GM21737 (cell line): ENCODE measurements around the gene NHLRC2.

ENCODE experiments used
- ATAC-seq: cut with Tn5 transposase; IDR thresholded peaks from one replicate; pipeline ENCODE4 v1.9.1; 2021; ENCODE audit warnings: mild to moderate bottlenecking, moderate library complexity; ENCODE audit not compliant: unreplicated experiment

The NHLRC2 gene

GRCh38 chr10:113907166-113907565 is 52.7 kb downstream of the NHLRC2 start:
- ATAC-seq: no peak

DNA sequence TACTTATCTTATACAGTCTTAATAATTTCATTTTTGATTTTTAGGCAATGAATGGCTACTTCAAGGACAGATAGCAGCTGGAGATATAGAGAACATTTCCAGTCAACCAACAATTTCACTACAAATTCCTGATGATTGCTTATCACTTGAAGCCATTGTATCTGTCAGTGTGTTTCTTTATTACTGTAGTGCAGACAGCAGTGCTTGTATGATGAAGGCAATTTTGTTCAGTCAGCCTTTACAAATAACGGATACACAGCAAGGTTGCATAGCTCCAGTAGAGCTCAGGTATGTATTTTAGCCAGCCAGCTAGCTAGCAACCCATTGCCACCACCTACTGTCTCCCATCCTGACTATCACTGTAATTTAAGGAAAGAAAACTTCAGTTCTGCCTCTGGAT is 53.8 kb downstream of the NHLRC2 start:
- no peak for ATAC-seq

DNA sequence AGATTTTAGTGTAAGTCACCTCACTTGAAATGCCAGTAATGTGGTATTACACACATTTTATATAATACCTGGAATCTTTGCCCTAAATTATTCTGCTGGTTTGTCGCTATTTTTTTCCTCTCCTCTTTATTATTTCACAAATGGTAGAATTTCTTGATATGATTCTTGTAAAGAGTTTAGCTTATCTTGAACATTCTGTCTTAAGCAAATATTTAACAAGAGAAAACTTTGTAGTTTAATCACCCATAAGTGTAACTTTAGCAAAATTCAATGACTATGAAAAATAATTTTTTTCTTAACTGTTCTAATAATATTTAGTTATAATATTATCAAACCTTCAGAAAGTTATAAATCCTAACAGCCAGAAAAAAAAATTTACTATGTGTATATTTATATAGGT is 56.7 kb downstream of the NHLRC2 start:
- no peak for ATAC-seq

GRCh38 chr10:113911839-113912238 is 57.4 kb downstream of the NHLRC2 start:
- ATAC-seq: no peak

DNA sequence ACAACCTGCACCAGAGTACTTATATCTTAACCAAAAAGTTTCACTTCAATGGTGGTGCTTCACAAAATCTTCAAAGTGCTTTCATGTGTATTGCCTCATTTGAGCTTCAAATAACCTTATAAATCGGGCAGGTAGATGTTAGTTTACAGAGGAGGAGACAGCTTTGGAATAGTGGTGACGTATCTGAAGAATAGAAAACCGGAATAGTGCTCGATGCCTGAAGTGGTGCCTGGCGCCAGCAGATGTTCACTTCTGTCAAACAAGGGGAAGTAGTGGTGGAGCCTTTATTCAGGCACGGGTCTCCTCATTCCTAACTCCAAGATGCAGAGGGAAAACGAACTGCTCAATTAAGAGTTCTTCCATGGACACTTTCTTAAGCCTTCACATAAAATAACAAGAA is 58.1 kb downstream of the NHLRC2 start:
- ATAC-seq: no peak

GRCh38 chr10:113914956-113915355 is 60.5 kb downstream of the NHLRC2 start:
- no peak for ATAC-seq

GRCh38 chr10:113915540-113915939 is 61.1 kb downstream of the NHLRC2 start:
- no peak for ATAC-seq

GRCh38 chr10:113916053-113916452 is 61.6 kb downstream of the NHLRC2 start:
- no peak for ATAC-seq

DNA sequence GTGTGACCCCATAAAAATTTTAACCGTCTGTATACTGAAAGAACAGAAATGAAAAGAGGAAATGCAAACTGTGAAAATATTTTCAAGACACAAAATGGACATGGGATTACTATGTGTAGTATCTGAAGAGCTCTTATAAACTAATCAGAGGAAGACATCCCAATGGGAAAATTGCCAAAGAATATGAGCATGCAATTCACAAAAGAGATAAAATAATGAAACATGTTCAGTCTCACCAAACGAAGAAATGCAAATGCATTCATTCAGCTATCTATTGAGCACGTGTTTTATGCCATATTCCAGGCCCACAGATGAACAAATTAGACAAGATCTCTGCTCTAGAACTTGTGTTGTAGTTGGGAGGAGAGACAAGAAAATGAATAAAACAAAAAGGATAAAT is 63.2 kb downstream of the NHLRC2 start:
- no peak for ATAC-seq

DNA sequence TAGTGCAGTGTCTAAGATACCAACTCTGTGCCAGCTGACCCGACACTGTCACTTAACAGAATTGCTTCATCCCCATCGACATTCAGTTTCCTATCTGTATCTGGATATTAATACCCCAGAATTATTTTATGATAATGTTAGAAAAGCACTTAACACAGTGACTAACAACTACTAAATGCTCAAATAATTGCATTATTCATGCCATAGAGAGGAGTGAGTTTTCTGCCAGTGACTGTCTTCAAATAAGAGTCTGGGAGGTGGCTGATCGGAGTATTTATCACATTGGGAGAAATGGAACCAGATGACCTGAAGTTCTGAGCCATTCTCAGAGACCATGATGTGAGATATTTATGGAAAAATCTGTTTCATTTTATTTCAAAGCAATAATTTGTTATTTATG is 65.7 kb downstream of the NHLRC2 start:
- no peak for ATAC-seq

DNA sequence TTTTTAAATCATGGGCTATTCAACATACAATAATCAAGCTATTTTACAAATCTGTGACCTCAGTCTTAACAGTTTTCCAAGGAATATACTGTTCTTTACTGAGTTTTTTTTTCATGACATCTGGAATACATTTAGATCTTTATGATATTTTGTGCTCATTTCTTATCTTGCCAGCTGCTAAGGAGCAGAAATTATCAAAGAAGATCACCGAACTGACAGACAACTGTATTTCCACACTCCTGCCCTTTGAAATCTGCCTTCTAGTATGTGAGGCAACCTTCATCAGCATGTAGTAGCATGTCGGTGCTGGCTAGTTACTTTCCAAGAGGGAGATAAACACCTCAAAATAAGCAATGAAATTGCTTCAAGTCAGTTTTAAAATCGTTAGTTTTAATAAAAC is 66.4 kb downstream of the NHLRC2 start:
- ATAC-seq: no peak

- ATAC-seq: no peak
Observed at GRCh38 chr10:113921561-113922370, 67.3 kb downstream of the NHLRC2 start.

DNA sequence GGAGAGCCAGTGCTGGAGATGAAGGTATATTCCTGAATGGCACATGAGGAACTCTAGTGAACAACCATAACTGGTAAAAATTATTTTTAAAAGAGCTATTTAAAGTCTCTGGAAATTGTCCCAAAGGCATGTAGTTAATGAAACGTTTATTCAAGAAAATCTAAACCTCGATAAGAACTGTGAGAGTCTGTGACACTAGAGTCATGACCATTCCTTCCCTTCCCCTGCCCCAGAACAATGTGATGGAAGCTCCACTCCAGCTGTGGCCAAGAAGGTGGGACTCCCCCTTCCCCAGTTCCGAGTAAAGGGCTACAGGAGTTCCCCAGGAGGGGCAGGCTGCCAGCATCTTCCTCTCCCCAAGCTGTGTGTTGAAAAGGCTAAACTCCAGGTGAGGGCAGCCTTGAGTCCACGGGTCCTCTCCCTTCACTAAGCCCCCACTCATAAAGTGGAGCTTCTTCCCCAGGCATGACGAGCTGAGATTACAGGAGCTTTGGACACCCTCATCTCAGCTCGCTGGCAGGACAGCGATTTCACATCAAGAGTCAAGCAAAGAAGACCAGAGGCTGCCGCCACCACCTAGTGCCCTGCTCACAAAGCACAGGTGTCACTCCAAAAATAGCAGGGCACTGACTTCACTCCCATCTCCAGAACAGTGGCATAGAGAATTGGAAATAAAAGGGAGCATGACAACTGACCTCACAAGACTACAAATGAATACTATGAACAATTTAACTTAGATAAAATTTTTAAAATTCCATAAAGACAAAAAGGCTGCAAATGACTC is 68.5 kb downstream of the NHLRC2 start:
- no peak for ATAC-seq

- no peak for ATAC-seq
Observed at GRCh38 chr10:113924186-113924585, 69.7 kb downstream of the NHLRC2 start.

GRCh38 chr10:113924664-113925063 is 70.2 kb downstream of the NHLRC2 start:
- no peak for ATAC-seq

DNA sequence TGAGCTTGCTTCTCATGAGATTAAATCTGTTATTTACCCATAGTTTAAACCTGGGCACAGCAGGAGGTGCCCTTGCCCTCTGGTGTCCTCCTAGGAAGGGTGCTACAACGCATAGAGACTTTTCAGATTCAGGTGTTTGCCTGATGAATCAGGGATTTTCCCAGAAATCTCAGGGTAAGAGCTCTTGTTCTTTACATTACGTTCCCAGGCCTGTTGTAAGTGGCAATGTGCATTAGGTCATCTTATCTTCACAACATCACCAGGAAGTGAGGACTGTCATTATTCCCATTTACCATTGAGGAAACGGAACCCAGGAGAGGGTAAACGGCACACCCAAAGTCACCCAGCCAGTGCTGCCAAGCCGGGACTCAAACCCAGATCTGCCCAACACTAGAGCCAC is 73.0 kb downstream of the NHLRC2 start:
- no peak for ATAC-seq

GRCh38 chr10:113928830-113929229 is 74.4 kb downstream of the NHLRC2 start:
- ATAC-seq: no peak

- no peak for ATAC-seq
Observed at GRCh38 chr10:113929522-113929921, 75.1 kb downstream of the NHLRC2 start.

- no peak for ATAC-seq
Observed at GRCh38 chr10:113930482-113931057, 76.1 kb downstream of the NHLRC2 start.

DNA sequence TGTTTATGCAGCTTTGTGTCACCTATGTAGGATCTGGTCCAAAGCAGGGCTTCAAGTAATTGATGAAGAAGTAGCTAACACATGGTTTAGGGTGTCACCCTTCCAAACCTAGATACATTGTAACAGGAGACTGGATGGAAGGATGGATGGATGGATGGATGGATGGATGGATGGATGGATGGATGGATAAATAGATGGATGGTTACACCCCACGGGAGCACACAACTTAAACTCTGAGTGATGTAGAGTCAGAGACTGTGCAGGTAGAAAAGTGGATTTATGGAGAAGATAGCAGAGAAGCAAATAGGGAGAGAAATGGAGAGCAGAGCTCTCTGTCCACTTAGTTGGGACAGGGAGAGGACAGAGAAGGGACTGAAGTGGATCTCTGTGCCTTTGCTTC is 78.4 kb downstream of the NHLRC2 start:
- ATAC-seq: no peak

DNA sequence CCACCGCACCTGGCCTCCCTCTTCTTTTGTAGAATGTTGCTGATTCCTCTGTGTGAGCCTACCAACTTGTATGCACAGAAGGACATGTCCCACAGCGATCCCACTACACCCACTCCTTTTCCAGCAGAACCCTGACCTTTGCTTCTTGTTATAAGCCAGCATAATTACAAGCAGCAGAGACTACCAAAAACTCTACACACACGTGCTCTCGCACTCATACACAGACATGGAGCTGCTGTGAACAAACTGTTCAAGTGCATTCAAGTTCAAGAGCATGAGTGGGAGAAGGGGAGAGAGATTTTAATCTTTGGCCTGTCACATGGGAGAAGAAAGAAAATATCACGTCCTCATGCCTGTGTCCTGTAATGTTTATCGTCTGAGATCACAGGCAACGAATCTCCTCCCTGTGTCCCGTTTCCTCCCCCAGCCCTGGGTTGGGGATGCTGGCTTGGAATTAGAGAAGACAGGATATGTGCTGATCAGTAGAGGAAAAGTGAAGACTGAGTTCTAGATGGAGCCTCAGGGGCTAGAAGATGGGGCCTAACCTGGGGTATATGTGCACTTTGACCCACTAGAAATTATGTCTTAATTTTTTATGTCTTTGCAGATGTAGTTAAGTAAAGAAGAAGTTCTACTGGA is 79.6 kb downstream of the NHLRC2 start:
- no peak for ATAC-seq
